ENCODE data around the gene P4HA1.
A peak's percentile ranks its signal among the peaks of the same experiment; 100 is the strongest.

Gene P4HA1

GRCh38 chr10:73094986-73095480, 1.6 kb downstream of the P4HA1 start:
- no peaks in the 10 kb centered on the region for H3K36me3 ChIP-seq (ENCODE audit: control insufficient read depth, insufficient read depth, low read length)
- H3K27me3 ChIP-seq (ENCODE audit: control insufficient read depth, insufficient read depth, low read length) = no peaks in the 10 kb centered on the region
- H3K9ac ChIP-seq (ENCODE audit: low read depth, low read length) = peak overlapping the region; percentile 49; the same call in 1 of the 2 replicates
- H3K4me3 ChIP-seq (ENCODE audit: low read depth, low read length) = peak overlapping the region; percentile 90
- no peaks in the 10 kb centered on the region for H3K9me3 ChIP-seq (ENCODE audit: control insufficient read depth, insufficient read depth, low read length)
- no peak overlapping the region for H3K27ac ChIP-seq (ENCODE audit: low read depth, low read length)
- H3K4me1 ChIP-seq (ENCODE audit: control insufficient read depth, insufficient read depth, low read length) = peaks cover 18% of the 10 kb centered on the region

- no peaks in the 10 kb centered on the region for H3K27me3 ChIP-seq (ENCODE audit: control insufficient read depth, insufficient read depth, low read length)
- no peaks in the 10 kb centered on the region for H3K9me3 ChIP-seq (ENCODE audit: control insufficient read depth, insufficient read depth, low read length)
- no peak overlapping the region for H3K27ac ChIP-seq (ENCODE audit: low read depth, low read length)
- no peak overlapping the region for H3K9ac ChIP-seq (ENCODE audit: low read depth, low read length)
- H3K4me1 ChIP-seq (ENCODE audit: control insufficient read depth, insufficient read depth, low read length) = peaks cover 18% of the 10 kb centered on the region
- H3K4me3 ChIP-seq (ENCODE audit: low read depth, low read length) = peak overlapping the region; percentile 90
- no peaks in the 10 kb centered on the region for H3K36me3 ChIP-seq (ENCODE audit: control insufficient read depth, insufficient read depth, low read length)
Observed at GRCh38 chr10:73093922-73094850, 2.5 kb downstream of the P4HA1 start.

- Histone ChIP-seq H3K4me1 (ENCODE audit: control insufficient read depth, insufficient read depth, low read length) (peaks cover 18% of the 10 kb centered on the region), H3K27me3 (ENCODE audit: control insufficient read depth, insufficient read depth, low read length) (no peaks in the 10 kb centered on the region), H3K9ac (ENCODE audit: low read depth, low read length) (no peak overlapping the region), H3K9me3 (ENCODE audit: control insufficient read depth, insufficient read depth, low read length) (no peaks in the 10 kb centered on the region), H3K36me3 (ENCODE audit: control insufficient read depth, insufficient read depth, low read length) (no peaks in the 10 kb centered on the region), H3K4me3 (ENCODE audit: low read depth, low read length) (no peak overlapping the region), H3K27ac (ENCODE audit: low read depth, low read length) (no peak overlapping the region)
Observed at GRCh38 chr10:73092830-73093229, 3.8 kb downstream of the P4HA1 start.

- Histone ChIP-seq H3K27me3 (ENCODE audit: control insufficient read depth, insufficient read depth, low read length) (no peaks in the 10 kb centered on the region), H3K4me3 (ENCODE audit: low read depth, low read length) (no peak overlapping the region), H3K36me3 (ENCODE audit: control insufficient read depth, insufficient read depth, low read length) (no peaks in the 10 kb centered on the region), H3K4me1 (ENCODE audit: control insufficient read depth, insufficient read depth, low read length) (no peaks in the 10 kb centered on the region), H3K9ac (ENCODE audit: low read depth, low read length) (no peak overlapping the region), H3K9me3 (ENCODE audit: control insufficient read depth, insufficient read depth, low read length) (no peaks in the 10 kb centered on the region), H3K27ac (ENCODE audit: low read depth, low read length) (no peak overlapping the region)
Observed at GRCh38 chr10:73088304-73088703, 8.4 kb downstream of the P4HA1 start.

- no peaks in the 10 kb centered on the region for H3K27me3 ChIP-seq (ENCODE audit: control insufficient read depth, insufficient read depth, low read length)
- H3K27ac ChIP-seq (ENCODE audit: low read depth, low read length) = no peak overlapping the region
- H3K36me3 ChIP-seq (ENCODE audit: control insufficient read depth, insufficient read depth, low read length) = no peaks in the 10 kb centered on the region
- H3K4me1 ChIP-seq (ENCODE audit: control insufficient read depth, insufficient read depth, low read length) = no peaks in the 10 kb centered on the region
- H3K9me3 ChIP-seq (ENCODE audit: control insufficient read depth, insufficient read depth, low read length) = no peaks in the 10 kb centered on the region
- H3K9ac ChIP-seq (ENCODE audit: low read depth, low read length) = no peak overlapping the region
- no peak overlapping the region for H3K4me3 ChIP-seq (ENCODE audit: low read depth, low read length)
Observed at GRCh38 chr10:73086816-73087215, 9.8 kb downstream of the P4HA1 start.

GRCh38 chr10:73084209-73084608, 12.5 kb downstream of the P4HA1 start:
- no peak overlapping the region for H3K9ac ChIP-seq (ENCODE audit: low read depth, low read length)
- H3K27ac ChIP-seq (ENCODE audit: low read depth, low read length) = no peak overlapping the region
- no peak overlapping the region for H3K4me3 ChIP-seq (ENCODE audit: low read depth, low read length)
- H3K36me3 ChIP-seq (ENCODE audit: control insufficient read depth, insufficient read depth, low read length) = no peaks in the 10 kb centered on the region
- H3K4me1 ChIP-seq (ENCODE audit: control insufficient read depth, insufficient read depth, low read length) = no peaks in the 10 kb centered on the region
- no peaks in the 10 kb centered on the region for H3K9me3 ChIP-seq (ENCODE audit: control insufficient read depth, insufficient read depth, low read length)
- H3K27me3 ChIP-seq (ENCODE audit: control insufficient read depth, insufficient read depth, low read length) = no peaks in the 10 kb centered on the region

- no peaks in the 10 kb centered on the region for H3K36me3 ChIP-seq (ENCODE audit: control insufficient read depth, insufficient read depth, low read length)
- no peak overlapping the region for H3K4me3 ChIP-seq (ENCODE audit: low read depth, low read length)
- H3K27me3 ChIP-seq (ENCODE audit: control insufficient read depth, insufficient read depth, low read length) = no peaks in the 10 kb centered on the region
- H3K27ac ChIP-seq (ENCODE audit: low read depth, low read length) = no peak overlapping the region
- H3K4me1 ChIP-seq (ENCODE audit: control insufficient read depth, insufficient read depth, low read length) = no peaks in the 10 kb centered on the region
- H3K9ac ChIP-seq (ENCODE audit: low read depth, low read length) = no peak overlapping the region
- H3K9me3 ChIP-seq (ENCODE audit: control insufficient read depth, insufficient read depth, low read length) = no peaks in the 10 kb centered on the region
Observed at GRCh38 chr10:73083221-73083620, 13.4 kb downstream of the P4HA1 start.

- Histone ChIP-seq H3K4me1 (ENCODE audit: control insufficient read depth, insufficient read depth, low read length) (0 out of 2 replicates have a peak, but pooled peaks cover 6% of the 10 kb centered on the region), H3K9ac (ENCODE audit: low read depth, low read length) (no peak overlapping the region), H3K36me3 (ENCODE audit: control insufficient read depth, insufficient read depth, low read length) (no peaks in the 10 kb centered on the region), H3K27me3 (ENCODE audit: control insufficient read depth, insufficient read depth, low read length) (no peaks in the 10 kb centered on the region), H3K27ac (ENCODE audit: low read depth, low read length) (no peak overlapping the region), H3K4me3 (ENCODE audit: low read depth, low read length) (no peak overlapping the region), H3K9me3 (ENCODE audit: control insufficient read depth, insufficient read depth, low read length) (no peaks in the 10 kb centered on the region)
Observed at GRCh38 chr10:73079779-73080541, 16.7 kb downstream of the P4HA1 start.

GRCh38 chr10:73076360-73077183, 20.1 kb downstream of the P4HA1 start:
- 0 out of 2 replicates have a peak, but pooled peaks cover 6% of the 10 kb centered on the region for H3K4me1 ChIP-seq (ENCODE audit: control insufficient read depth, insufficient read depth, low read length)
- peaks cover 22% of the 10 kb centered on the region for H3K36me3 ChIP-seq (ENCODE audit: control insufficient read depth, insufficient read depth, low read length)
- H3K4me3 ChIP-seq (ENCODE audit: low read depth, low read length) = no peak overlapping the region
- no peak overlapping the region for H3K9ac ChIP-seq (ENCODE audit: low read depth, low read length)
- H3K27me3 ChIP-seq (ENCODE audit: control insufficient read depth, insufficient read depth, low read length) = no peaks in the 10 kb centered on the region
- H3K9me3 ChIP-seq (ENCODE audit: control insufficient read depth, insufficient read depth, low read length) = no peaks in the 10 kb centered on the region
- no peak overlapping the region for H3K27ac ChIP-seq (ENCODE audit: low read depth, low read length)

GRCh38 chr10:73075829-73076228, 20.8 kb downstream of the P4HA1 start:
- Histone ChIP-seq H3K4me3 (ENCODE audit: low read depth, low read length) (no peak overlapping the region), H3K4me1 (ENCODE audit: control insufficient read depth, insufficient read depth, low read length) (0 out of 2 replicates have a peak, but pooled peaks cover 6% of the 10 kb centered on the region), H3K27ac (ENCODE audit: low read depth, low read length) (no peak overlapping the region), H3K9me3 (ENCODE audit: control insufficient read depth, insufficient read depth, low read length) (no peaks in the 10 kb centered on the region), H3K9ac (ENCODE audit: low read depth, low read length) (no peak overlapping the region), H3K36me3 (ENCODE audit: control insufficient read depth, insufficient read depth, low read length) (peaks cover 29% of the 10 kb centered on the region), H3K27me3 (ENCODE audit: control insufficient read depth, insufficient read depth, low read length) (no peaks in the 10 kb centered on the region)
